Choroid plexus epithelial cell (primary cell): Measurements from ENCODE around the gene CCDC110.
A peak's percentile ranks its signal among the peaks of the same experiment; 100 is the strongest.

Source experiments
- DNase-seq: peaks from one replicate; pipeline ENCODE4 v3.0.0-alpha.2; 2010; ENCODE audit warnings: low read depth
- H3K4me3 ChIP-seq: 2 replicates; pipeline ENCODE4 v1.5.1; 2011; ENCODE audit warnings: low read depth, mild to moderate bottlenecking, control low read depth, low read length, moderate library complexity
- TF ChIP-seq, protein P1 (sequence below): conservative IDR thresholded peaks from 2 replicates; pipeline ENCODE4 v1.5.1; 2011; ENCODE audit warnings: low read depth, mild to moderate bottlenecking, control low read depth, inconsistent platforms, low read length, moderate library complexity

The CCDC110 gene

GRCh38 chr4:185395956-185396723 lies 75.4 kb downstream of the CCDC110 start:
- TF ChIP-seq, protein P1, sequence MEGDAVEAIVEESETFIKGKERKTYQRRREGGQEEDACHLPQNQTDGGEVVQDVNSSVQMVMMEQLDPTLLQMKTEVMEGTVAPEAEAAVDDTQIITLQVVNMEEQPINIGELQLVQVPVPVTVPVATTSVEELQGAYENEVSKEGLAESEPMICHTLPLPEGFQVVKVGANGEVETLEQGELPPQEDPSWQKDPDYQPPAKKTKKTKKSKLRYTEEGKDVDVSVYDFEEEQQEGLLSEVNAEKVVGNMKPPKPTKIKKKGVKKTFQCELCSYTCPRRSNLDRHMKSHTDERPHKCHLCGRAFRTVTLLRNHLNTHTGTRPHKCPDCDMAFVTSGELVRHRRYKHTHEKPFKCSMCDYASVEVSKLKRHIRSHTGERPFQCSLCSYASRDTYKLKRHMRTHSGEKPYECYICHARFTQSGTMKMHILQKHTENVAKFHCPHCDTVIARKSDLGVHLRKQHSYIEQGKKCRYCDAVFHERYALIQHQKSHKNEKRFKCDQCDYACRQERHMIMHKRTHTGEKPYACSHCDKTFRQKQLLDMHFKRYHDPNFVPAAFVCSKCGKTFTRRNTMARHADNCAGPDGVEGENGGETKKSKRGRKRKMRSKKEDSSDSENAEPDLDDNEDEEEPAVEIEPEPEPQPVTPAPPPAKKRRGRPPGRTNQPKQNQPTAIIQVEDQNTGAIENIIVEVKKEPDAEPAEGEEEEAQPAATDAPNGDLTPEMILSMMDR = no peak
- peak overlapping the region; percentile 77 for H3K4me3 ChIP-seq
- peak; percentile 98 for DNase-seq

- no peak for DNase-seq
- TF ChIP-seq, protein P1 = no peak
- peak within 1 kb of the TSS; percentile 77 for H3K4me3 ChIP-seq
Observed at GRCh38 chr4:185395238-185395955, 76.1 kb downstream of the CCDC110 start, which contains the start of gene LRP2BP. Gene LRP2BP (minus strand): TSS chr4:185395924. CDS start chr4:185378186, 17,738 bp downstream.
